Hepatocyte (in vitro differentiated cells): ENCODE data around the gene RALGAPA2. TPM values are rescaled to one million over a fixed set of nuclear protein-coding genes. Genes with fewer than 3 reads are reported as not detected.

Source experiments
- DNase-seq: peaks from one replicate; pipeline ENCODE4 v3.0.0-alpha.2; 2016; ENCODE audit warnings: low spot score
- H2AFZ ChIP-seq: fragments of 200-600 bp; sonication (generic); 2 replicates; pipeline ENCODE4 v1.6.0; 2016; ENCODE audit warnings: antibody characterized with exemption, mild to moderate bottlenecking
- H3K27ac ChIP-seq: fragments of 200-600 bp; sonication (generic); 2 replicates; pipeline ENCODE4 v1.5.1; 2016; ENCODE audit warnings: mild to moderate bottlenecking
- H3K27me3 ChIP-seq: fragments of 200-600 bp; sonication (generic); 2 replicates; pipeline ENCODE4 v1.6.1; 2016
- H3K36me3 ChIP-seq: fragments of 200-600 bp; sonication (generic); replicated peaks from 2 replicates; pipeline ENCODE4 v1.5.1; 2016; ENCODE audit warnings: low read depth; ENCODE audit not compliant: insufficient read depth
- H3K4me1 ChIP-seq: fragments of 200-600 bp; sonication (generic); 2 replicates; pipeline ENCODE4 v1.5.1; 2016; ENCODE audit warnings: mild to moderate bottlenecking, moderate library complexity; ENCODE audit not compliant: insufficient read depth
- H3K4me2 ChIP-seq: fragments of 200-600 bp; sonication (generic); 2 replicates; pipeline ENCODE4 v1.6.0; 2016
- H3K4me3 ChIP-seq: fragments of 200-600 bp; sonication (generic); 2 replicates; pipeline ENCODE4 v1.5.1; 2016; ENCODE audit warnings: mild to moderate bottlenecking
- H3K79me2 ChIP-seq: fragments of 200-600 bp; sonication (generic); 2 replicates; pipeline ENCODE4 v1.6.0; 2017; ENCODE audit warnings: mild to moderate bottlenecking
- H3K9me2 ChIP-seq: fragments of 200-600 bp; sonication (generic); replicated peaks from 2 replicates; pipeline ENCODE4 v1.6.0; 2017; ENCODE audit warnings: mild to moderate bottlenecking; ENCODE audit not compliant: insufficient read depth
- H3K9me3 ChIP-seq: fragments of 200-600 bp; sonication (generic); 2 replicates; pipeline ENCODE4 v1.5.1; 2016; ENCODE audit warnings: low read depth, mild to moderate bottlenecking
- H4K20me1 ChIP-seq: fragments of 200-600 bp; sonication (generic); 2 replicates; pipeline ENCODE4 v1.6.0; 2016; ENCODE audit warnings: mild to moderate bottlenecking; ENCODE audit not compliant: insufficient read depth, poor library complexity, severe bottlenecking
- EZH2 ChIP-seq: fragments of 200-600 bp; sonication (generic); IDR thresholded peaks from 2 replicates; pipeline ENCODE4 v1.6.1; 2016; ENCODE audit warnings: antibody characterized with exemption, mild to moderate bottlenecking, borderline replicate concordance
- EZH2phosphoT487 ChIP-seq: fragments of 200-600 bp; sonication (generic); IDR thresholded peaks from one replicate; pipeline ENCODE4 v1.6.1; 2018; ENCODE audit warnings: antibody characterized with exemption, mild to moderate bottlenecking, low read depth, moderate library complexity; ENCODE audit not compliant: unreplicated experiment, severe bottlenecking
- WGBS: methylation state at CpG from one replicate; pipeline ENCODE4 v1.1.6; 2016; ENCODE audit warnings: low lambda C conversion rate; ENCODE audit errors: missing lambda C conversion rate; 5-methylcytosine and 5-hydroxymethylcytosine counted together
- polyA plus RNA-seq: library from polyadenylated mRNA; unstranded; fragments of >200 nt; fragmentation: Nextera tagmentation; extraction: Ambion mirVana; gene quantifications from 2 replicates; pipeline ENCODE4 v1.2.1, GENCODE V29; 2016
- total RNA-seq: library from RNA; depleted of rRNA; stranded (reverse); fragments of >200 nt; gene quantifications from 2 replicates; pipeline ENCODE4 v1.2.3, GENCODE V29; 2014
- TF ChIP-seq, protein P1 (sequence below): fragments of 200-600 bp; sonication (generic); IDR thresholded peaks from 2 replicates; pipeline ENCODE4 v1.5.1; 2016; ENCODE audit warnings: antibody characterized with exemption, mild to moderate bottlenecking; ENCODE audit not compliant: poor library complexity

Gene RALGAPA2
- total and polyA plus RNA-seq, 2 experiments from 2014 or later: 16.8 to 35.3 TPM

DNA sequence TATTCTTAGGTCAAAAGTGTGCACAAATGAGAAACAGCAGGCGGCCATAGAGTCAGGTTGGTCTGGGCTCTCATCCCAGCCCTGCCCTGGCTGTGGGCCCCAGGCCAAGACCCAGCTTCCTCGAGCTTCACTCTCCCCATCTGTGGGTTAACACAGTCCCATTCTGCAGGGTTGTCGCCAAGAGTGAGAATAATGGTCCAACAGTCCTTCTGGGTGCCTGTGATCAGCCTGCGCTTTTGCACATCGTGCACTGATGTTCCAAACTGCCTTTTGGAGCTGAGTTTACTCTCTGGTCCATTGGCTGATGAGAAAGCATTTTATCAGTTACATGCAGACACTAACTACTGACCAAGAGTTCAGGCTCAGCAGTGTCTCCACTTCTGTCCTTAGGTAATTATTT, 261.9 kb downstream of the RALGAPA2 start:
- H4K20me1 ChIP-seq: no peaks in the 10 kb centered on the region
- no peaks in the 10 kb centered on the region for H3K4me1 ChIP-seq
- H3K79me2 ChIP-seq: no peaks in the 10 kb centered on the region
- H3K4me2 ChIP-seq: no peak overlapping the region
- H2AFZ ChIP-seq: no peak overlapping the region
- H3K36me3 ChIP-seq: no peaks in the 10 kb centered on the region
- DNase-seq: no peak
- no peak overlapping the region for H3K4me3 ChIP-seq
- WGBS: 89% methylated on average over 5 of the region's 5 CpGs
- no peaks in the 10 kb centered on the region for H3K27me3 ChIP-seq
- H3K9me2 ChIP-seq: no peaks in the 10 kb centered on the region
- no peak overlapping the region for H3K27ac ChIP-seq
- no peaks in the 10 kb centered on the region for H3K9me3 ChIP-seq
- no peak for TF ChIP-seq EZH2phosphoT487
- TF ChIP-seq, protein P1, sequence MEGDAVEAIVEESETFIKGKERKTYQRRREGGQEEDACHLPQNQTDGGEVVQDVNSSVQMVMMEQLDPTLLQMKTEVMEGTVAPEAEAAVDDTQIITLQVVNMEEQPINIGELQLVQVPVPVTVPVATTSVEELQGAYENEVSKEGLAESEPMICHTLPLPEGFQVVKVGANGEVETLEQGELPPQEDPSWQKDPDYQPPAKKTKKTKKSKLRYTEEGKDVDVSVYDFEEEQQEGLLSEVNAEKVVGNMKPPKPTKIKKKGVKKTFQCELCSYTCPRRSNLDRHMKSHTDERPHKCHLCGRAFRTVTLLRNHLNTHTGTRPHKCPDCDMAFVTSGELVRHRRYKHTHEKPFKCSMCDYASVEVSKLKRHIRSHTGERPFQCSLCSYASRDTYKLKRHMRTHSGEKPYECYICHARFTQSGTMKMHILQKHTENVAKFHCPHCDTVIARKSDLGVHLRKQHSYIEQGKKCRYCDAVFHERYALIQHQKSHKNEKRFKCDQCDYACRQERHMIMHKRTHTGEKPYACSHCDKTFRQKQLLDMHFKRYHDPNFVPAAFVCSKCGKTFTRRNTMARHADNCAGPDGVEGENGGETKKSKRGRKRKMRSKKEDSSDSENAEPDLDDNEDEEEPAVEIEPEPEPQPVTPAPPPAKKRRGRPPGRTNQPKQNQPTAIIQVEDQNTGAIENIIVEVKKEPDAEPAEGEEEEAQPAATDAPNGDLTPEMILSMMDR: no peak
- TF ChIP-seq EZH2: no peak

DNA sequence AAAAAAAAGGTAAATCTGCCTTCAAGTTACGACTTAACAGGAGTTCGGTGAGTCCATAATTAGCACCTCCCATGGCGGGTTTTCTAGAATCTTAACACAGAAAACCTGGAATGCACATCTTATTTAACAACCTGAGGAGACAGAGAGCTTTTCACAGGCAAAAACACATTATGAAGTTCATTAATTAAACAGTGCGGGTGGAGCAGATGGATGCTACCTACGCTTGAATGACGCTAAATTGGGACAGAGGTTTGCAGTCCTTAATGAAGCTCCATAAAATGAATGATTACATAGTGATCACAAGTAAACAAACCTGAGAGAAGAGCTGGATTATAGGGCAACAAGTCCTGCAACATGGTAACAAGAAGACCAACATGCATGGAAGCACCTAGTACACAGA, 263.6 kb downstream of the RALGAPA2 start:
- Histone ChIP-seq H3K79me2 (no peaks in the 10 kb centered on the region), H4K20me1 (no peaks in the 10 kb centered on the region), H3K27me3 (no peaks in the 10 kb centered on the region), H3K4me2 (no peak overlapping the region), H3K36me3 (no peaks in the 10 kb centered on the region), H3K9me3 (no peaks in the 10 kb centered on the region), H3K9me2 (no peaks in the 10 kb centered on the region), H3K4me3 (no peak overlapping the region), H3K27ac (no peak overlapping the region), H2AFZ (no peak overlapping the region), H3K4me1 (no peaks in the 10 kb centered on the region)
- WGBS: 96% methylated on average over 6 of the region's 6 CpGs
- TF ChIP-seq, protein P1: no peak
- no peak for TF ChIP-seq EZH2
- no peak for TF ChIP-seq EZH2phosphoT487
- no peak for DNase-seq

DNA sequence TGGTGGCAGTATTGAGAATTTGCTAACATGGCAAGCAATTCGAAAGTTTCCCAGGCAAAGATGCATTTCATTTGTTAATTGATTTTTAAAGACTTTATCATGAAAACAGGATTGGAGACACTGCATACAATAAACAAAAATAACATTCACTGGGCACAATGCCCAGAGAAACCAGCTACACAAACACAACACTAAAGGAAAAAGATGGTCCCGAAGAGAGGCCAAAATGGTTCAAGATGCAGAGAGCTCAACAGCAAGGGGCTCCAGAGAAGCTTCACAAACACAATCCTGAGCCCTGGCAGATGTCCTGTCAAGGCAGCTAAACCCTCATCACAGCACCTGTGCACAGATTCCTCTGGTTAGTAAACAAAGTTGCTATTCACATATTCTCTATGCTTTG, 265.2 kb downstream of the RALGAPA2 start:
- Histone ChIP-seq H2AFZ (no peak overlapping the region), H3K9me2 (no peaks in the 10 kb centered on the region), H3K27ac (no peak overlapping the region), H3K4me1 (no peaks in the 10 kb centered on the region), H3K4me2 (no peak overlapping the region), H4K20me1 (no peaks in the 10 kb centered on the region), H3K36me3 (no peaks in the 10 kb centered on the region), H3K27me3 (no peaks in the 10 kb centered on the region), H3K4me3 (no peak overlapping the region), H3K9me3 (no peaks in the 10 kb centered on the region), H3K79me2 (no peaks in the 10 kb centered on the region)
- no peak for DNase-seq
- WGBS: 80% methylated on average over 2 of the region's 2 CpGs
- TF ChIP-seq EZH2: no peak
- TF ChIP-seq EZH2phosphoT487: no peak
- TF ChIP-seq, protein P1: no peak

DNA sequence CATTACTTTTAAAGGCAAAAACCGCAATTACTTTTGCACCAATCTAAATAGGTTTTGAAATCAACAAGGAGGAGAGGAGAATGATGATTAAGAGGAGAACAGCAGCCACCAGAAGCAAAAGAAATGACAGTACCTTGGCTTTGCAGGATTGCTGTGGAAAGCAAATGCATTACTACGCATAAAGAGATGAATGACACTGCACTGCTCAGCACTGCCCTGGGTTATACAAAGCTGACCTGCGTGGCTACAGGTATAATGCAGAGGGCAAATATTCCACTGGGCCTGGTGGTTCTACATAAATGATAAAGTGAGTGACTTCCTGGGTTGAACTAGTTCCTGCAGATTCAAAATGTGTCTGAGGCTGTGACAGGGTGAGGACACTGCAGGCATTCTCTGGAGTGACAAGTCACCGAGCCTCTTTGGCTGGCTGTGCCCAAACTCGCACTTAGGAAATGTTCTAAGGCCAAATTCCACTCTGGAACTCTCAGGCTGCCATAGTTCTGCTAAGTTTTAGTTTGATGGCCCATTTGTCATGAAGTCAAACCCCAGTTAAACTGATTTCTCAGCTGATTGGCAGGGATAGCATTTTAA, 265.9 kb downstream of the RALGAPA2 start:
- H2AFZ ChIP-seq: no peak overlapping the region
- no peak overlapping the region for H3K4me3 ChIP-seq
- no peaks in the 10 kb centered on the region for H3K79me2 ChIP-seq
- no peaks in the 10 kb centered on the region for H3K4me1 ChIP-seq
- H3K9me3 ChIP-seq: no peaks in the 10 kb centered on the region
- no peak overlapping the region for H3K27ac ChIP-seq
- no peak for DNase-seq
- WGBS: 93% methylated on average over 5 of the region's 5 CpGs
- TF ChIP-seq, protein P1: no peak
- no peak for TF ChIP-seq EZH2
- TF ChIP-seq EZH2phosphoT487: no peak
- no peaks in the 10 kb centered on the region for H3K27me3 ChIP-seq
- no peaks in the 10 kb centered on the region for H4K20me1 ChIP-seq
- H3K9me2 ChIP-seq: no peaks in the 10 kb centered on the region
- no peaks in the 10 kb centered on the region for H3K36me3 ChIP-seq
- no peak overlapping the region for H3K4me2 ChIP-seq
